Lung (tissue), 12 donors: ENCODE measurements around the gene CTDSPL. TPM values are rescaled to one million over a fixed set of nuclear protein-coding genes. Genes with fewer than 3 reads are reported as not detected.

Experiments
- ATAC-seq: fragments of 200-7000 bp; cut with Tn5 transposase; one replicate; pipeline ENCODE4 v1.9.1; 2020; ENCODE audit warnings: moderate number of reproducible peaks; ENCODE audit not compliant: insufficient read depth, low FRiP score
- DNase-seq, 3 donors: peaks; one replicate each; pipeline ENCODE4 v3.0.0-alpha.2; 2013 to 2017
- H3K27ac ChIP-seq, 2 donors: one replicate each; pipeline ENCODE4 v1.5.1; 2013; ENCODE audit warnings: mild to moderate bottlenecking in 2 of 2, moderate library complexity in 2 of 2, control low read depth in 1 of 2, inconsistent platforms in 1 of 2, low read depth in 1 of 2, low read length in 1 of 2
- H3K27me3 ChIP-seq, 3 donors: one replicate each; pipeline ENCODE4 v1.5.1; 2013; ENCODE audit warnings: low read length in 2 of 3; ENCODE audit not compliant: control insufficient read depth in 3 of 3, insufficient read depth in 3 of 3
- H3K36me3 ChIP-seq, 4 donors: one replicate each; pipeline ENCODE4 v1.5.1; 2013; ENCODE audit warnings: low read length in 4 of 4, mild to moderate bottlenecking in 1 of 4, moderate library complexity in 1 of 4; ENCODE audit not compliant: control insufficient read depth in 4 of 4, insufficient read depth in 4 of 4
- H3K4me1 ChIP-seq, 5 donors: one replicate each; pipeline ENCODE4 v1.5.1; 2013; ENCODE audit warnings: low read length in 5 of 5, mild to moderate bottlenecking in 2 of 5, moderate library complexity in 1 of 5; ENCODE audit not compliant: control insufficient read depth in 5 of 5, insufficient read depth in 5 of 5
- H3K4me3 ChIP-seq: one replicate; pipeline ENCODE4 v1.5.1; 2013; ENCODE audit warnings: mild to moderate bottlenecking, control low read depth, moderate library complexity
- H3K9ac ChIP-seq, 2 donors: one replicate each; pipeline ENCODE4 v1.5.1; 2013; ENCODE audit warnings: low read length in 2 of 2, control low read depth in 1 of 2; ENCODE audit not compliant: insufficient read depth in 1 of 2
- H3K9me3 ChIP-seq, 4 donors: one replicate each; pipeline ENCODE4 v1.5.1; 2013; ENCODE audit warnings: low read length in 3 of 4, mild to moderate bottlenecking in 1 of 4, moderate library complexity in 1 of 4; ENCODE audit not compliant: control insufficient read depth in 4 of 4, insufficient read depth in 3 of 4
- WGBS, 2 donors: extraction: QIAGEN DNeasy Blood & Tissue Kit; methylation state at CpG; one replicate each; pipeline ENCODE4 v1.1.7; 2013; 5-methylcytosine and 5-hydroxymethylcytosine counted together
- polyA plus RNA-seq, 2 donors: library from polyadenylated mRNA; stranded (reverse); fragments of 200-250 nt; gene quantifications; one replicate each; pipeline ENCODE4 v1.2.1, GENCODE V29; 2013
- total RNA-seq, 2 donors: library from RNA; depleted of rRNA in 1 of 2; stranded (reverse); fragments of >200 nt in 1 of 2; gene quantifications; one replicate each; pipeline ENCODE4 v1.2.1, GENCODE V29; 2014 to 2021
- TF ChIP-seq, protein P1 (sequence below): IDR thresholded peaks from 2 replicates; pipeline ENCODE4 v1.5.1; 2012; ENCODE audit warnings: mild to moderate bottlenecking; ENCODE audit errors: control extremely low read depth, extremely low read depth
- donor health status: control.
- donor health status: control.
- donor health status: Bipolar disorder and iron deficiency.
- donor health status: healthy.
- donor health status: DM: yes; HTN: yes; CAD: no.

Gene CTDSPL
- total and polyA plus RNA-seq, 4 donors = 12.5 to 79.1 (median 33.5) TPM

DNA sequence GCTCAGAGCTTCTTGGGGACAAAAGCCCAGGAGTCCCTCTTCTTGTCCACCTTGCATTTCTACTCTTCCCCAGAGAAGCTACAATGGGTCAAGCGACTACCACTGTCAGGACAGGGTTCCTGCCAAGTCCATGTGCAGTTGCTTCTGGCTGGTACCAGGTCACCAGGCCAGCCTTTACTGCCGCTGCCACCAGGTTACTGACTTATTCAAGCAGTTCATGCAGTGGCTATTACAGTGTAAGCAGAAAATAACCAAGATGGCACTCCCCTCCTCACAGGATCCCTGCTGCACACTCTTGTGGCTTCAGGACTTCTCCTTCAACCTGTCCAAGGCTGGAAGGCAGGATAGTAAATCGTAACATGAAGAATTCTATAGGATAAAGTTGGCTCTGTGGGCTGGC lies 42.1 kb downstream of the CTDSPL start:
- Histone ChIP-seq H3K27me3 (no peaks in the 10 kb centered on the region), H3K4me1 (peaks cover 20 to 49% (median 35%) of the 10 kb centered on the region in 5 donors), H3K4me3 (no peak overlapping the region), H3K9me3 (no peaks in the 10 kb centered on the region), H3K36me3 (no peaks in the 10 kb centered on the region), H3K9ac (no peak overlapping the region), H3K27ac (no peak overlapping the region)
- 93% methylated on average over 3 of the region's 3 CpGs for WGBS, 2 donors
- DNase-seq (no peak), ATAC-seq (no peak)
- TF ChIP-seq, protein P1, sequence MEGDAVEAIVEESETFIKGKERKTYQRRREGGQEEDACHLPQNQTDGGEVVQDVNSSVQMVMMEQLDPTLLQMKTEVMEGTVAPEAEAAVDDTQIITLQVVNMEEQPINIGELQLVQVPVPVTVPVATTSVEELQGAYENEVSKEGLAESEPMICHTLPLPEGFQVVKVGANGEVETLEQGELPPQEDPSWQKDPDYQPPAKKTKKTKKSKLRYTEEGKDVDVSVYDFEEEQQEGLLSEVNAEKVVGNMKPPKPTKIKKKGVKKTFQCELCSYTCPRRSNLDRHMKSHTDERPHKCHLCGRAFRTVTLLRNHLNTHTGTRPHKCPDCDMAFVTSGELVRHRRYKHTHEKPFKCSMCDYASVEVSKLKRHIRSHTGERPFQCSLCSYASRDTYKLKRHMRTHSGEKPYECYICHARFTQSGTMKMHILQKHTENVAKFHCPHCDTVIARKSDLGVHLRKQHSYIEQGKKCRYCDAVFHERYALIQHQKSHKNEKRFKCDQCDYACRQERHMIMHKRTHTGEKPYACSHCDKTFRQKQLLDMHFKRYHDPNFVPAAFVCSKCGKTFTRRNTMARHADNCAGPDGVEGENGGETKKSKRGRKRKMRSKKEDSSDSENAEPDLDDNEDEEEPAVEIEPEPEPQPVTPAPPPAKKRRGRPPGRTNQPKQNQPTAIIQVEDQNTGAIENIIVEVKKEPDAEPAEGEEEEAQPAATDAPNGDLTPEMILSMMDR = no peak

- Histone ChIP-seq H3K4me1 (peaks cover 21 to 47% (median 33%) of the 10 kb centered on the region in 5 donors), H3K9me3 (no peaks in the 10 kb centered on the region), H3K27ac (peak overlapping the region in 1 of 2 donors; percentile 9), H3K9ac (no peak overlapping the region), H3K36me3 (peaks cover 0 to 8% (median 0%) of the 10 kb centered on the region in 4 donors), H3K27me3 (no peaks in the 10 kb centered on the region), H3K4me3 (no peak overlapping the region)
- ATAC-seq (no peak), DNase-seq (no peak)
- WGBS, 2 donors = 35 to 43% methylated on average over 1 of the region's 1 CpG
- TF ChIP-seq, protein P1 = no peak
These were observed 42.9 kb downstream of the CTDSPL start for GRCh38 chr3:37904601-37905000.

DNA sequence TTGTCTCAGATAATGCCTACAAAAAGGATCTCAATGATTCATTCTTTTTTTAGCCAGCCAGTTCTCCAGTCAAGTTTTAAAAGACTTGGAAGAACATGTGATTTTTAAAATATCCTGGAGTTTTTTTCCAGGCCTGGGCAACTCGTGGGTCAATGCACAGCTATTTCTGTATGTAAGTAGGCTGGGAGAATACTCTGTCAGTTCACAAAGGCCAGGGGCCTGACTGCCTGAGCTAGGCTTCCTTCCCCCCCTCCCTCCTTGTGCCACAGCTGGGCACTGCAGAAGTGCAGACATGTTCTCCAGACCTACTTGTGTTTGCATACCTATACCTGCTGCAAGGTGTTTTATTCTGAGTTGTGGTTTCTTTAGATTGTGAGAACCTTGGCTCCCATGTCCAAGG lies 43.7 kb downstream of the CTDSPL start:
- Histone ChIP-seq H3K4me1 (peaks cover 21 to 47% (median 33%) of the 10 kb centered on the region in 5 donors), H3K36me3 (peaks cover 0 to 8% (median 0%) of the 10 kb centered on the region in 4 donors), H3K9ac (no peak overlapping the region), H3K27ac (no peak overlapping the region), H3K9me3 (no peaks in the 10 kb centered on the region), H3K4me3 (no peak overlapping the region), H3K27me3 (no peaks in the 10 kb centered on the region)
- ATAC-seq (no peak), DNase-seq (no peak)
- TF ChIP-seq, protein P1 = no peak
- 18 to 32% methylated on average over 1 of the region's 1 CpG for WGBS, 2 donors
